ENCODE results near the gene RBM12.
A peak's percentile ranks its signal among the peaks of the same experiment; 100 is the strongest.

The RBM12 gene

DNA sequence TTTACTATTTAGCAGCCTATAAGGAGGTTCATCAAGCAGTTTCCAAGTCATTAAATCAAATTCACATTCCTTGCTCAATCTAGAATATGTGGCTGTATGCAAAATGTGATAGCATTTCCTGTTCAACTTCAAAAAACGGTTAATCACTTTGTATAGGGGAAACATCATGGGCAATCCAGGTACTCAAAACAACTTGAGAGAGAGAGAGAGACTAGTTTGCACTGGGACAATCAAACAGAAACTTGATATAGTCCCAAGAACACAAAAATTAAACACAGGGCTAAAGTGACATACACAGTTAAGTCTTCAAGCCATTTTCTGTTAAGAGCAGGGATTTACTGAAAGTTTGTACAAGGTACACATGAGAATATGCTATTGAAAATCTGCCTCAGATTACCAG, 7.4 kb downstream of the RBM12 start:
- no peak for DNase-seq (ENCODE audit: low spot score)

DNA sequence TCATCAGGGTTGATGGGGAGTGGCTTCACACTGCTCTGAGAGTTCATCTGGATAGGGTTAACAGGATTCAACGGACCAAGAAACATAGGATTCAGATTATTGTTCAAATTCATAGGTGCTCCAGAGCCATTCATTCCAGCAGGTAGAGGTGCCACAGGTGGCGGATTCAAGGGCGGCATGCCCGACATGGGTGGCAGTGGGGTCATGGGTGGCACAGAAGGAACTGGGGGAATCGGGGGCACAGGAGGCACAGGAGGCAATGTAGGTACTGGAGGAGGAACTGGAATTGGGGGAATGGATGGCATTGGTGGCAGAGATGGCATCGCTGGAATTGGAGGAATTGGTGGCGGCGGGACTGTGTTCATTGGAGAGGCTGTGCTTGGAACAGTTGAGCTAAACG, 10.3 kb downstream of the RBM12 start:
- no peak for DNase-seq (ENCODE audit: low spot score)

DNA sequence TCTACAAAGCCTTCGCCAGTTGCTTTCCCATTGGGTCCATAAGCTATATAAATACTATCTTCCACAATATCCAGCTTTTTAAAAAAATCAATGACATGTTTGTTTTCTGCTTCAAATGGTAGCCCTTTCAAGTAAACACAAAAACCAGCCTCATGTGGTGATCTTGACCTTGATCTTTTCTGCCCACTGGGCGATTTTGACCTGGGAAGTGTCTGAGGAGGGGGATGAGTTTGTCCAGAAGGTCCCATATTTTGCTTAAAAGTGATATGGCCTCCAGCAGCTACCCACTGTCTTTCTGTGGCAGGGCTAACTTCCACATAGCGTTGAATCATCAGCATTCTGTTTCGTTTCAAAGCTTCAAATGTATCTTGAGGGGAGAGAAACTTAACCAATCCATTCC, 10.8 kb downstream of the RBM12 start:
- DNase-seq (ENCODE audit: low spot score), result no peak

DNA sequence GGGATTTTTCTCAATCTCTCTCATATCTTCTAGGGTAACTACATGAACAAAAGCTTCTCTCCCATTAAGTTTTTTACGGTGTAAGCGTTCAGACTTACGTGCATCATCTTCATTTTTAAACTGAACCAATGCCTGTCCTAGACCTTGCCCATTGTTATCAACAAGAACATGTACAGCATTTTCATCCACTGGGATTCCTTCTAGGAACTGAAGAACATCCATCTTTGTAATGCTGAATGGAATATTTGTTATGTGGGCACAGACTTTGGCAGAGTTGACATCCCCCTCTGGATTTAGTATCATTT, 11.3 kb downstream of the RBM12 start:
- no peak for DNase-seq (ENCODE audit: low spot score)

GRCh38 chr20:35652641-35653429, 11.9 kb downstream of the RBM12 start:
- no peak for DNase-seq (ENCODE audit: low spot score)

GRCh38 chr20:35651958-35652357, 12.7 kb downstream of the RBM12 start:
- no peak for DNase-seq (ENCODE audit: low spot score)

- DNase-seq (ENCODE audit: low spot score), result no peak
These were observed 14.1 kb downstream of the RBM12 start for GRCh38 chr20:35650632-35651031.

DNA sequence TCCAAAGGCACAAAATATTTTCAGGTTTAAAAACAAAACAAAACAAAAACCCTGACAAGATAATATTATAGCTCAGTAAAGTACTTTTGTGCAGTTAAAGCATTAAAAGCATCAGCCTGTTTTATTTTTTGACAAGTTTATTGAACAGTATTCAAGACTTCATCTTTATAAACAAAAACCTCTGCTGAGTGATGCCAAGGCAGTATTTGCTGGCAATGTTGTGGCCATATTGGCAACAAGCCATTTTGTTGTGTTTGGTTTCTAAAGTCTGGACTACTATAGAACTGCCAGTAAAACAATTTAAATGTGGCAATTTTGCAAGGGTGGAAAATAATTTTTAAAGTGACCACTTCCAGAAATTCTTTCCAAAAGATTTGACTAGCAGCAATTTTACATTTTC, 15.9 kb downstream of the RBM12 start:
- DNase-seq (ENCODE audit: low spot score), result no peak

DNA sequence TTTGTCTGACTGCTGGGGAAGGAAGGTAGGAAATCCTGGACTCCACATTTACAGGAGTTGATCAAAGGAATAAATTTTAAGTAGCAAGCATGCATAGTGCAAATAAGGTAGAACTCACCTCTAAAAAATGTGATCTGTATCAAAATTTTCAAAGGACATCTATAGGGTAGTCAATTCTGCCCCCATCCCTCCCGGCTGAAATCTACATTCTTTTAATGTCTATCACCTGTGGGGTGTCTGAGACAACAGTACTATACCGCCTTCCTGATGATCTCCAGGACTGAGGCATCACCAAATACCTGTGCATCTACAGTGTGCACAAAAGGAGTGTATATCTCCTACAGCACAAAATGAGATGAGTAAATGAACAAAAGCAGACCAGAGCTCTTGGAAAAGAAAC, 19.9 kb downstream of the RBM12 start:
- no peak for DNase-seq (ENCODE audit: low spot score)

DNA sequence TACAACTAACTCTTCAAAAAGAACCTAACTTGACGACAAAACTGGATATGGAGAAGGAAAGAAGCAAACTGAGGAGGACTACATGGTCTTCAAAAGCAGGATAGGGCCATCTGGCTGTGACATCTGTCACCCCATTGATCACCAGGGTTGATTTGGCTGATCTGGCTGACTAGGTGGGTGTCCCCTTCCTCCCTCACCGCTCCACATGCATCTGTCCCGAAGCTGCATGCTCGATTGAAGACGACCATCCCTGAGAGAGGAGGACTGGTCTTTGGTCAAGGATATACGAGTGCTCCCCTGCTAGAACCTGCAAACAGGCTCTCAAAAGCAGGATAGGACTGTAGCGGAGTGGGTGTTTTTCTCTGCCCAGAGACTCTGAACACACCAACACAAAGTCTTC, 21.7 kb downstream of the RBM12 start:
- no peak for DNase-seq (ENCODE audit: low spot score)

- no peak for DNase-seq (ENCODE audit: low spot score)
These were observed 23.0 kb downstream of the RBM12 start for GRCh38 chr20:35641743-35642142.

DNA sequence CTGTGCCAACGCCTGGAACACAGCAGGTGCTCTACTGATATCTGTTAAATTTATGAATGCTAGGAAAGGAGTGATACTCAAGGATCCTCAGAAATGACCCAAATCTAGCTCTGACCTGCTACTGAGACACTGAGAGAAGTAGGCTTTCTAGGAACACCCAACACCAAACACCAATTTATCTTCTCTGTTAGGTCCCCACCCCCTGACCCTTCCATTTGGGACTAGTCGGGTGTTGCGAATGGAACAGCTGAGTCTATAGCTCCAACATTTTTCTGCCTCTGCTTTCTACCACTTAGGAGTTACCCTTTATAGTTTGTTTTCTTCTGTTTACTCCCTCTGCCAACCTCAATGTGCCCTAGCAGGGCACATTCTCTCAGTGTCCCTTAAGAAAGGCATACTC, 24.0 kb downstream of the RBM12 start:
- no peak for DNase-seq (ENCODE audit: low spot score)

DNA sequence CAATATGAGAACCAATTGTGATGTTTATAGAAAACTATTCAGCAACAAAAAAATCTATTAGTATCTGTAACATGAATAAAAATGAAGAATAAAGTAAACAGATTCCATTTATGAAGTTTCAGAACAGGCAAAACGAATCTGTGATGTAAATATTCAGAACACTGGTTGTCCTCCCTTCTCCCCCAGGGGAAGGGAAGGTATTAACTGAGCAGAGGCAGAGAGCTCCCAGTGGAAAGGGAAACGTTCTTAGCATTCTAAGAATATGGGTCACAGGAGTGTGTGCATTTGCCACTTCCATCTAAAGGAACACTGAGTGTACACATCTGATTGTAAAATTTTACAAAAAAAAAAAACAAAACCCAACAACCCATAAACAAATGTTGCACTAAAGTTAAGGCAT, 25.9 kb downstream of the RBM12 start:
- DNase-seq (ENCODE audit: low spot score), result no peak

- peak; percentile 22 for DNase-seq (ENCODE audit: low spot score)
These were observed 27.4 kb downstream of the RBM12 start for GRCh38 chr20:35637276-35637675.

DNA sequence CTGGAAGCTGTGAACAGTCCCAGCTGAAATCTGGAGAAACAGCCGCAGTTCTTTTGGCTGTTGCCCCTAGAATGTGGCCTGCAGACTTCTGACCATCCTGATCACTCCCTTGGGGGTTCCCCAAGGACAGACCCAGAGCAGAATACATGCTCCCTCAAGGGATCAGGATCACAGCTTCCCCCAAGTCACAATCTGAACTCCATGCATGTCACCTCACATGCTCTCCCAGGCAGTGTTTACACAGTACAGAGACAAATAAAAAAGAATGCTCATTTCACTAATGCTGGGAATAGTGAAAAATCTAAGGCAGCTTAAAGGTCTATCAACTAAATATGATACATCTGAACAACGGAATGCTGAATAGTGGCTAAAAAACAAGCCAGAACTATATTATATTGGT, 28.6 kb downstream of the RBM12 start:
- DNase-seq (ENCODE audit: low spot score), result no peak

DNA sequence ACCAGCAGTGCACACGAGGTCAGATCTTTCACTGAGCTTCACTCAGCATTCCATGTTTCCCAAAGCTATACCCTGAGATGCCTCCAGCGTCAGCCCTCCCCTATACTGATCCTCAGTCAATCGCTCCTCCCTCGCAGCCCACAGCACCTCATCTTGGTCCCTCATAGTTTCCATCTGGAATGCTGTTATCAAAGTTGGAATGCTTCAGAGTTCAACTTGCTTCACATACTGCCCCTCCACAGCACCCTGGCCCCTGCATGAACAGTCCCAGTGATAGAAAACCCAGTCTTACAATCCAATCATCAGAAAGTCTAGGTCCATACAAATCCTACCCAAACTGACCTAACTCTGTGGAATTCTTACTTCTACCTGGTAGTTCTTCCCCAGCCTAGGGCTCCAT, 29.0 kb downstream of the RBM12 start:
- no peak for DNase-seq (ENCODE audit: low spot score)

- no peak for DNase-seq (ENCODE audit: low spot score)
These were observed 32.1 kb downstream of the RBM12 start for GRCh38 chr20:35632539-35633115.

- DNase-seq (ENCODE audit: low spot score), result no peak
These were observed 34.1 kb downstream of the RBM12 start for GRCh38 chr20:35630636-35631035.

- no peak for DNase-seq (ENCODE audit: low spot score)
These were observed 35.1 kb downstream of the RBM12 start for GRCh38 chr20:35629427-35630145.

DNA sequence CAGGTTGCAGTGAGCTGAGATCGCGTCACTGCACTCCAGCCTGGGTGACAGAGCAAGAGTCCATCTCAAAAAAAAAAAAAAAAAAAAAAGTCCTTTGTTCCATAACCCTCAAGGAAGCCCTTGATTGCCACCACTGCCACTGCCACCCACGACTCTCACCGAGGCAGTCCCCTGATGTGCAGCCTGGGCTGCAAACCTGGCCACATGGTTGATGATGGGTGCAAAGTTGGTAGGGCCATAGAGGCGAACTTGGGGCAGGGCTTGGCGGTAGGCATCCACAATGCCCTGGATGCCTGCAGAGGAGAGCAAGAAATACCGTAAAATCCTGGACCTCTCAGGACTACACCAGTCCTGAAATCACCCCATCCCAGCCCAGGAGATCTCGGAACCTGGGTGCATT, 37.6 kb downstream of the RBM12 start:
- DNase-seq (ENCODE audit: low spot score), result no peak

- no peak for DNase-seq (ENCODE audit: low spot score)
These were observed 38.2 kb downstream of the RBM12 start for GRCh38 chr20:35626386-35627001.

GRCh38 chr20:35625584-35626385, 38.9 kb downstream of the RBM12 start:
- no peak for DNase-seq (ENCODE audit: low spot score)

Measured in kidney tubule cell (primary cell).